ENCODE data around the gene TRAPPC13.

DNA sequence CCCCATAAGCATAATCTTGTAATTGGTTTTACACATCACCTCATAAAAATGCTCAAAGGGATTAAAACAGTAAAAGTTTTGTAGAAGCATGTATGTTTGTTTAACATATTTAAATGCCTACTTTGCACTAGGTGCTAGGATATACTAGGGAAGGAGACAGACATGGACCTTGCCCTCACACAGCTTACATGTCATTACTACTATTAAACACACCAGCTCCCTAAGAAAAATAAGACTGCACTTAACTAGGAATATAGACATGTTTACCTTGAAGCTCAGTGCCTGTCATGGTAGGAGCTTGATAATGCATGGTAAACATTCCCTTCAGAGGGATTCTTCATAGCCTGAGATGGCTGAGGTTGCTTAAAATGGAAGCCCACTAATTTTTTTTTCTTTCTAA, 6.2 kb downstream of the TRAPPC13 start:
- TF ChIP-seq EZH2 (IDR thresholded peaks at IDR 0.05) (no peak), EZH2phosphoT487 (IDR thresholded peaks at IDR 0.05) (no peak)
- TF ChIP-seq, protein P1, sequence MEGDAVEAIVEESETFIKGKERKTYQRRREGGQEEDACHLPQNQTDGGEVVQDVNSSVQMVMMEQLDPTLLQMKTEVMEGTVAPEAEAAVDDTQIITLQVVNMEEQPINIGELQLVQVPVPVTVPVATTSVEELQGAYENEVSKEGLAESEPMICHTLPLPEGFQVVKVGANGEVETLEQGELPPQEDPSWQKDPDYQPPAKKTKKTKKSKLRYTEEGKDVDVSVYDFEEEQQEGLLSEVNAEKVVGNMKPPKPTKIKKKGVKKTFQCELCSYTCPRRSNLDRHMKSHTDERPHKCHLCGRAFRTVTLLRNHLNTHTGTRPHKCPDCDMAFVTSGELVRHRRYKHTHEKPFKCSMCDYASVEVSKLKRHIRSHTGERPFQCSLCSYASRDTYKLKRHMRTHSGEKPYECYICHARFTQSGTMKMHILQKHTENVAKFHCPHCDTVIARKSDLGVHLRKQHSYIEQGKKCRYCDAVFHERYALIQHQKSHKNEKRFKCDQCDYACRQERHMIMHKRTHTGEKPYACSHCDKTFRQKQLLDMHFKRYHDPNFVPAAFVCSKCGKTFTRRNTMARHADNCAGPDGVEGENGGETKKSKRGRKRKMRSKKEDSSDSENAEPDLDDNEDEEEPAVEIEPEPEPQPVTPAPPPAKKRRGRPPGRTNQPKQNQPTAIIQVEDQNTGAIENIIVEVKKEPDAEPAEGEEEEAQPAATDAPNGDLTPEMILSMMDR (IDR thresholded peaks at IDR 0.05): no peak

All from neural progenitor cell (in vitro differentiated cells).